Upper lobe of left lung (tissue), 6 donors: ENCODE measurements around the gene RPL3. TPM values are rescaled to one million over a fixed set of nuclear protein-coding genes. Genes with fewer than 3 reads are reported as not detected.

Source experiments
- ATAC-seq, 2 donors: fragments of 200-7000 bp; cut with Tn5 transposase; one replicate each; pipeline ENCODE4 v1.9.1; 2022; ENCODE audit warnings: mild to moderate bottlenecking in 2 of 2, moderate library complexity in 2 of 2; ENCODE audit not compliant: low FRiP score in 2 of 2
- DNase-seq, 2 donors: peaks; one replicate each; pipeline ENCODE4 v3.0.0-alpha.2; 2019 to 2020
- H3K27ac ChIP-seq, 4 donors: fragments of 200-600 bp; sonication (generic); one replicate each; pipeline ENCODE4 v1.5.1; 2016 to 2019
- H3K27me3 ChIP-seq, 4 donors: fragments of 200-600 bp; sonication (generic); one replicate each; pipeline ENCODE4 v1.5.1; 2017 to 2019
- H3K36me3 ChIP-seq, 4 donors: fragments of 200-600 bp; sonication (generic); one replicate each; pipeline ENCODE4 v1.5.1; 2016 to 2019
- H3K4me1 ChIP-seq, 4 donors: fragments of 200-600 bp; sonication (generic); one replicate each; pipeline ENCODE4 v1.5.1; 2018 to 2019
- H3K4me3 ChIP-seq, 4 donors: fragments of 200-600 bp; sonication (generic); one replicate each; pipeline ENCODE4 v1.5.1; 2017 to 2019; ENCODE audit warnings: mild to moderate bottlenecking in 2 of 4, moderate library complexity in 1 of 4
- H3K9me3 ChIP-seq, 4 donors: fragments of 200-600 bp; sonication (generic); one replicate each; pipeline ENCODE4 v1.5.1; 2018 to 2019
- EP300 ChIP-seq, 4 donors: sonication (generic); formaldehyde crosslinking; IDR thresholded peaks; one replicate each; pipeline ENCODE4 v1.5.1; 2017; ENCODE audit warnings: antibody characterized with exemption in 4 of 4, control low read depth in 2 of 4
- POLR2A ChIP-seq, 4 donors: fragments of 450-650 bp; IDR thresholded peaks; one replicate each; pipeline ENCODE4 v1.5.1; 2016 to 2017; ENCODE audit warnings: antibody characterized with exemption in 4 of 4, mild to moderate bottlenecking in 2 of 4
- POLR2AphosphoS5 ChIP-seq, 2 donors: sonication (generic); formaldehyde crosslinking; IDR thresholded peaks; one replicate each; pipeline ENCODE4 v1.5.1; 2017; ENCODE audit warnings: antibody characterized with exemption in 2 of 2
- WGBS, 2 donors: methylation state at CpG; one replicate each; pipeline ENCODE4 v1.1.5; 2017 to 2018; 5-methylcytosine and 5-hydroxymethylcytosine counted together
- total RNA-seq, 6 donors: library from RNA; depleted of rRNA in 4 of 6; stranded (reverse); fragments of >200 nt in 4 of 6; gene quantifications; one replicate each; pipeline versions ENCODE4 v1.1.0 to v1.2.1, GENCODE V29; 2016 to 2021
- TF ChIP-seq, protein P1 (sequence below), 6 experiments: fragments of 450-650 bp in 4 of 6; fragments of 200-600 bp in 2 of 6; sonication (generic) in 2 of 6; IDR thresholded peaks; one replicate each; pipeline ENCODE4 v1.5.1; 2016 to 2019; ENCODE audit warnings: antibody characterized with exemption in 6 of 6
- donor health status: DM: no; HTN: no; CAD: no; lungs with moderate emphysema.
- donor health status: DM: no; HTN: yes; CAD: no; lungs with severe emphysema.

Gene RPL3
- total RNA-seq, 6 donors from 2014 or later, result 1,194 to 1,833 (median 1,624) TPM

DNA sequence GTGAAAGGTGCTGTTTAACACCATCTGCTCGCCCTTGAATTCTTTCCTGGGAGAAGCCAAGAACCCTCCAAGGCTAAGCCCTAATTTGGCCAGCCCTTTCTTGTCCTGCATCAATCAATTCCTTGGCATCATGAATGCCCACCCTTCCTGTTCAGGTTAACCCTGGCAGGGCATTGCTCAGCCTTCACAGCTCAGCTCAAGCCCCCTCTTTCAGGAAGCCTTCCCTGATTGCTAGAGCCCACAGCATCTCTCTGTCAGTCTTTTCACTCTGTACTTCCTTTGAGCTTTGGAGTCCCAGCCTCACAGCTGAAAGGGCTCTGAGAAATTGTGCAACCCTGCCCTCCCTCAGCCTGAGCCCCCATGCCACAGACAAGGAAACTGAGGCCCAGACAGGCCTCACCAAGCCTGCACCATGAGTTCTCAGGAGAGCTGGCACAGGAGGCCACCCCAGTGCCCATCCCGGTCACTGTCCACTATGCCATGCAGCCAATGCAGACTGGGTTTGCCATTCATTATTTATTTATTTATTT lies 16.9 kb downstream of the RPL3 start:
- peaks cover 29 to 35% (median 31%) of the 10 kb centered on the region in 4 donors for H3K4me1 ChIP-seq
- H3K4me3 ChIP-seq, result no peak overlapping the region
- no peak for ATAC-seq
- no peaks in the 10 kb centered on the region for H3K36me3 ChIP-seq
- no peak for DNase-seq
- no peaks in the 10 kb centered on the region for H3K9me3 ChIP-seq
- TF ChIP-seq POLR2A (IDR thresholded peaks at IDR 0.05) (no peak), POLR2AphosphoS5 (IDR thresholded peaks at IDR 0.05) (no peak), EP300 (IDR thresholded peaks at IDR 0.05) (no peak)
- TF ChIP-seq, protein P1, sequence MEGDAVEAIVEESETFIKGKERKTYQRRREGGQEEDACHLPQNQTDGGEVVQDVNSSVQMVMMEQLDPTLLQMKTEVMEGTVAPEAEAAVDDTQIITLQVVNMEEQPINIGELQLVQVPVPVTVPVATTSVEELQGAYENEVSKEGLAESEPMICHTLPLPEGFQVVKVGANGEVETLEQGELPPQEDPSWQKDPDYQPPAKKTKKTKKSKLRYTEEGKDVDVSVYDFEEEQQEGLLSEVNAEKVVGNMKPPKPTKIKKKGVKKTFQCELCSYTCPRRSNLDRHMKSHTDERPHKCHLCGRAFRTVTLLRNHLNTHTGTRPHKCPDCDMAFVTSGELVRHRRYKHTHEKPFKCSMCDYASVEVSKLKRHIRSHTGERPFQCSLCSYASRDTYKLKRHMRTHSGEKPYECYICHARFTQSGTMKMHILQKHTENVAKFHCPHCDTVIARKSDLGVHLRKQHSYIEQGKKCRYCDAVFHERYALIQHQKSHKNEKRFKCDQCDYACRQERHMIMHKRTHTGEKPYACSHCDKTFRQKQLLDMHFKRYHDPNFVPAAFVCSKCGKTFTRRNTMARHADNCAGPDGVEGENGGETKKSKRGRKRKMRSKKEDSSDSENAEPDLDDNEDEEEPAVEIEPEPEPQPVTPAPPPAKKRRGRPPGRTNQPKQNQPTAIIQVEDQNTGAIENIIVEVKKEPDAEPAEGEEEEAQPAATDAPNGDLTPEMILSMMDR (IDR thresholded peaks at IDR 0.05), result no peak
- 90 to 100% methylated on average over 2 of the region's 2 CpGs for WGBS, 2 donors
- H3K27me3 ChIP-seq, result no peaks in the 10 kb centered on the region
- no peak overlapping the region for H3K27ac ChIP-seq

DNA sequence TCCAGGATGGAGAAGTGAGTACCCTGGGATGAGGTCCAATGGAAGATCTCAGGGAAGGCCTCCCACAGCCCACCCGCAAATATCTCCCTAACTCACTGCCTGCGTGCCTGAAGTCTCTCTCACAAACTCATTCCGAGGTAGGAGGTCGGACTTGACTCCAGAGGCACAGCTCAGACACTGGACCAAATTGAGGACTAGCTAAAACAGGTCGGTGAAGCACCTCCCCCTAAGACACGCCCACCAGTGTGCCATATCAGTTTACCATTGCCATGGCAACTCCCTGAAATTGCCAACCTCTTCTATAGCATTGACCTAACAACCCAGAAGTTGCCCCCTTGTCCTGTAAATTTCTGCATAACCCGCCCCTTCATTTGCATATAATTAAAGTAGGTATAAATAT lies 17.5 kb downstream of the RPL3 start:
- 74 to 80% methylated on average over 7 of the region's 7 CpGs for WGBS, 2 donors
- no peak for TF ChIP-seq POLR2A (IDR thresholded peaks at IDR 0.05)
- TF ChIP-seq EP300 (IDR thresholded peaks at IDR 0.05), result no peak
- TF ChIP-seq, protein P1 (IDR thresholded peaks at IDR 0.05), result no peak
- TF ChIP-seq POLR2AphosphoS5 (IDR thresholded peaks at IDR 0.05), result no peak
- no peak for ATAC-seq
- Histone ChIP-seq H3K4me1 (peaks cover 35 to 41% (median 37%) of the 10 kb centered on the region in 4 donors), H3K4me3 (no peak overlapping the region), H3K27ac (no peak overlapping the region), H3K27me3 (no peaks in the 10 kb centered on the region), H3K9me3 (no peaks in the 10 kb centered on the region), H3K36me3 (no peaks in the 10 kb centered on the region)
- DNase-seq, result no peak

DNA sequence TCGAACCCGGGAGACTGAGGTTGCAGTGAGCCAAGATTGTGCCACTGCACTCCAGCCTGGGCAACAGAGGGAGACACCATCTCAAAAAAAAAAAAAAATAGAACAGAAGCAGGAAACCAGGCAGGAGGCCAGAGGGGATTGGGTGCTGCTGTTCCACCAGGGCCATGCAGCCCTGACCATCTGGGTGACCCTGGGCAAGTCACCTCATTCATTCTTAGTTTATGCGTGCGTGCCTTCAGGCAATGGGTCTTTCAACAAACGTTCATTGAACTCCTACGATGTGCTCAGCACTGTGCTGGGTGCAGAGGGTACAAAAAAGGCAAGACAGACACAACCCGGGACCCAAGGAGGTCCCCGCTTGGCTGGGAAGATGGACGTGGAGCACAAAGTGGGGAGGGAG lies 18.3 kb downstream of the RPL3 start:
- peak overlapping the region in 1 of 4 donors; percentile 63 for H3K27ac ChIP-seq
- no peaks in the 10 kb centered on the region for H3K36me3 ChIP-seq
- no peak for ATAC-seq
- H3K4me3 ChIP-seq, result no peak overlapping the region
- H3K4me1 ChIP-seq, result peaks cover 36 to 47% (median 38%) of the 10 kb centered on the region in 4 donors
- DNase-seq, result no peak
- H3K27me3 ChIP-seq, result no peaks in the 10 kb centered on the region
- 88 to 89% methylated on average over 9 of the region's 9 CpGs for WGBS, 2 donors
- TF ChIP-seq, protein P1 (IDR thresholded peaks at IDR 0.05), result no peak
- TF ChIP-seq EP300 (IDR thresholded peaks at IDR 0.05), result no peak
- TF ChIP-seq POLR2AphosphoS5 (IDR thresholded peaks at IDR 0.05), result no peak
- TF ChIP-seq POLR2A (IDR thresholded peaks at IDR 0.05), result no peak
- H3K9me3 ChIP-seq, result no peaks in the 10 kb centered on the region

DNA sequence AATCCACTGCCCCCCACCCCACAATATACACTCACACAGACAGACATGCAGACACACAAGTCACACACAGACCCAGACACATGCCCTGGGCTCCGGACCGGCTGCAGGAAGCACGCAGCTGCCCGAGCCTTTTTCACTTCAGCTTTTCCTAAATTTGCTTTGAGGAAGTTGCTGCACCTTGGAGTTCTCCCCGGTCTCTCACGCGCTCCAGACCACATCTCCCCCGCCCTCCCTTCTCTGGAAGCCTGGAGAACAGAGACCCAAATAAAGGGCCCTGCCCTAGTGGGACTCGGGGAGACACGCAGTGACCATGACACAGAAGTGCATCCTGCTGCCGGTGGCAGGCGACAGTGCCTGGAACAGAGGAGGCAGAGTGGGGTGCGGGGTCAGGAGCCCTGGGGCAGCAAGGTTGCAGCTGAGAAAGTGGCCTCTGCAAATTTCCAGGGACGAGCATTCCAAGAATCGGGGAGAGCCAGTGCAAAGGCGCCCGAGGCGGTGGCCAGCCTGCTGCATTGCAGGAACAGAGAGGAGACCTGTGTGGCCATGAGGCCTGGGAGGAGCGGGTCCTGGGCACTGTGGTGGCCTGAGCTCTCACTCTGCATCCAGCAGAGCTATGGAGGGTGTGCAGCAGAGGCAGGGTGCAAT lies 19.1 kb downstream of the RPL3 start:
- H3K4me3 ChIP-seq, result peak overlapping the region in 2 of 4 donors; percentile 7 to 18
- H3K27me3 ChIP-seq, result no peaks in the 10 kb centered on the region
- no peaks in the 10 kb centered on the region for H3K9me3 ChIP-seq
- ATAC-seq, result peak; percentile 31 to 72
- no peaks in the 10 kb centered on the region for H3K36me3 ChIP-seq
- TF ChIP-seq, protein P1 (IDR thresholded peaks at IDR 0.05), result peak in 4 of 6 experiments; percentile 8 to 23 (median 22)
- TF ChIP-seq EP300 (IDR thresholded peaks at IDR 0.05), result no peak
- peak in 1 of 4 donors; percentile 10 for TF ChIP-seq POLR2A (IDR thresholded peaks at IDR 0.05)
- H3K4me1 ChIP-seq, result peaks cover 36 to 47% (median 38%) of the 10 kb centered on the region in 4 donors
- H3K27ac ChIP-seq, result peak overlapping the region in 3 of 4 donors; percentile 20 to 74 (median 63)
- WGBS, 2 donors, result 9 to 20% methylated on average over 10 to 19 of the region's 19 CpGs
- DNase-seq, result peak; percentile 63 to 82
